K562 (cell line): ENCODE data around the gene CLC. TPM values are rescaled to one million over a fixed set of nuclear protein-coding genes. Genes with fewer than 3 reads are reported as not detected.

Experiments used
- ATAC-seq: fragments of 200-7000 bp; cut with Tn5 transposase; 3 replicates; pipeline ENCODE4 v1.9.1; 2020; ENCODE audit warnings: moderate library complexity
- BruUV-seq: library from RNA; stranded (reverse); fragments of 400-500 nt; replicated peaks from 2 replicates; lab custom pipeline; 2021; lab: Mats Ljungman, UMichigan
- CTCF ChIA-PET: fragments of 300-600 bp; formaldehyde crosslinking; extraction: SDS; loops from one replicate; lab custom pipeline; 2021; ENCODE audit warnings: low intra/inter-chr PET ratio; lab: Yijun Ruan, JAX
- POLR2A ChIA-PET: fragments of 300-600, 350-650 bp; sonication (Branson Sonifier 250); formaldehyde crosslinking; extraction: SDS; loops from one replicate; lab custom pipeline; 2021; ENCODE audit warnings: antibody characterized with exemption, inconsistent platforms; lab: Yijun Ruan, JAX
- DNase-seq, 4 experiments: peaks; one replicate each; pipeline versions ENCODE4 v3.0.0 to v3.0.0-alpha.2; 2011 to 2018; ENCODE audit warnings: low spot score in 3 of 4, mixed read lengths in 3 of 4; ENCODE audit errors: extremely low read depth in 1 of 4
- FAIRE-seq: peaks from 2 replicates; lab custom pipeline; 2011; peaks lifted over from hg19 to GRCh38; lab: Jason Lieb, UNC
- H2AFZ ChIP-seq: 2 replicates; pipeline ENCODE4 v1.6.0; 2011; ENCODE audit warnings: low read depth, low read length, control low read depth, inconsistent platforms
- H3K27ac ChIP-seq: fragments of 200-600 bp; 3 replicates; pipeline ENCODE4 v1.8.0; 2011; ENCODE audit warnings: low read depth, mild to moderate bottlenecking, control low read depth, inconsistent platforms, low read length, moderate library complexity, mixed read lengths; ENCODE audit errors: extremely low read depth
- H3K27me3 ChIP-seq, 2 experiments: fragments of 300-600 bp in 1 of 2; 2 replicates in 1 of 2; 3 replicates in 1 of 2; pipeline versions ENCODE4 v1.6.0 to v1.8.0; 2011; ENCODE audit warnings: inconsistent platforms in 2 of 2, low read length in 2 of 2, mild to moderate bottlenecking in 1 of 2, mixed read lengths in 1 of 2, moderate library complexity in 1 of 2; ENCODE audit not compliant: control insufficient read depth in 2 of 2, insufficient read depth in 2 of 2
- H3K36me3 ChIP-seq: fragments of 300-600 bp; 3 replicates; pipeline ENCODE4 v1.8.0; 2011; ENCODE audit warnings: mild to moderate bottlenecking, low read length, inconsistent platforms; ENCODE audit not compliant: control insufficient read depth, insufficient read depth
- H3K4me1 ChIP-seq, 2 experiments: fragments of 200-600 bp in 1 of 2; replicated peaks in 1 of 2; 2 replicates in 1 of 2; 3 replicates in 1 of 2; pipeline versions ENCODE4 v1.5.1 to v1.8.0; 2011; ENCODE audit warnings: inconsistent platforms in 2 of 2, low read length in 2 of 2, mild to moderate bottlenecking in 1 of 2, mixed read lengths in 1 of 2, moderate library complexity in 1 of 2; ENCODE audit not compliant: control insufficient read depth in 2 of 2, insufficient read depth in 2 of 2
- H3K4me2 ChIP-seq: 2 replicates; pipeline ENCODE4 v1.6.1; 2011; ENCODE audit warnings: low read length, control low read depth, inconsistent platforms, mixed read lengths; ENCODE audit not compliant: insufficient read depth
- H3K4me3 ChIP-seq: fragments of 200-600 bp; sonication (generic), shearing (Covaris generic); 2 replicates; pipeline ENCODE4 v1.5.1; 2016; ENCODE audit warnings: control low read depth, inconsistent platforms
- H3K79me2 ChIP-seq: fragments of 200-600 bp; 3 replicates; pipeline ENCODE4 v1.8.0; 2011; ENCODE audit warnings: low read length, inconsistent platforms; ENCODE audit not compliant: control insufficient read depth, insufficient read depth
- H3K9ac ChIP-seq, 2 experiments: 2 replicates each; pipeline versions ENCODE4 v1.6.0 to v1.6.1; 2011; ENCODE audit warnings: low read depth in 2 of 2, low read length in 2 of 2, control low read depth in 1 of 2, inconsistent platforms in 1 of 2, mild to moderate bottlenecking in 1 of 2, mixed read lengths in 1 of 2; ENCODE audit not compliant: insufficient read depth in 1 of 2
- H3K9me1 ChIP-seq: one replicate; pipeline ENCODE4 v1.6.0; 2011; ENCODE audit warnings: inconsistent platforms, mild to moderate bottlenecking, low read length, moderate library complexity; ENCODE audit not compliant: control insufficient read depth, insufficient read depth
- H3K9me3 ChIP-seq: replicated peaks from 2 replicates; pipeline ENCODE4 v1.5.1; 2011; ENCODE audit warnings: low read depth, low read length, inconsistent platforms; ENCODE audit not compliant: control insufficient read depth, insufficient read depth
- H4K20me1 ChIP-seq: replicated peaks from 2 replicates; pipeline ENCODE4 v1.6.1; 2011; ENCODE audit warnings: low read length, inconsistent platforms, mixed read lengths; ENCODE audit not compliant: control insufficient read depth, insufficient read depth
- ATF6 ChIP-seq: sonication (generic); formaldehyde crosslinking; IDR thresholded peaks from 2 replicates; pipeline ENCODE4 v1.4.0; 2020; ENCODE audit warnings: mild to moderate bottlenecking, missing genetic modification reagents
- EWSR1 ChIP-seq: fragments of 450-650 bp; IDR thresholded peaks from 2 replicates; pipeline ENCODE4 v1.6.1; 2018; ENCODE audit warnings: borderline replicate concordance, mild to moderate bottlenecking, low read depth, moderate library complexity; ENCODE audit not compliant: partially characterized antibody
- FOXJ3 ChIP-seq: sonication (generic); formaldehyde crosslinking; IDR thresholded peaks from 2 replicates; pipeline ENCODE4 v1.4.0; 2020; ENCODE audit warnings: mild to moderate bottlenecking, missing genetic modification reagents
- GABPA ChIP-seq: fragments of 200-800 bp; sonication (Bioruptor generic); conservative IDR thresholded peaks from 2 replicates; pipeline ENCODE4 v1.6.1; 2016; ENCODE audit warnings: low read depth, missing genetic modification characterization, missing compliant biosample characterization
- HDAC2 ChIP-seq: fragments of 450-650 bp; IDR thresholded peaks from 2 replicates; pipeline ENCODE4 v1.6.1; 2016; ENCODE audit warnings: mild to moderate bottlenecking
- HNRNPK ChIP-seq: fragments of 200-400 bp; formaldehyde crosslinking; IDR thresholded peaks from one replicate; pipeline ENCODE4 v1.6.1; 2018; ENCODE audit warnings: mild to moderate bottlenecking, low read depth, low read length; ENCODE audit not compliant: poor library complexity, severe bottlenecking
- KLF1 ChIP-seq: fragments of 450-650 bp; IDR thresholded peaks from 2 replicates; pipeline ENCODE4 v1.6.1; 2016; ENCODE audit warnings: missing genetic modification characterization, missing compliant biosample characterization
- NUFIP1 ChIP-seq: fragments of 450-650 bp; IDR thresholded peaks from 2 replicates; pipeline ENCODE4 v1.6.1; 2018; ENCODE audit not compliant: partially characterized antibody
- POLR2AphosphoS5 ChIP-seq: IDR thresholded peaks from 2 replicates; pipeline ENCODE4 v1.6.1; 2011; ENCODE audit warnings: mild to moderate bottlenecking, low read depth, low read length, moderate library complexity; ENCODE audit not compliant: control insufficient read depth, insufficient read depth
- RFX5 ChIP-seq: IDR thresholded peaks from 2 replicates; pipeline ENCODE4 v1.6.1; 2011; ENCODE audit warnings: low read depth, mild to moderate bottlenecking, improper control_type of control experiment, low read length
- SMAD3 ChIP-seq: fragments of 450-650 bp; formaldehyde crosslinking; conservative IDR thresholded peaks from 2 replicates; pipeline ENCODE4 v1.4.0; 2020; ENCODE audit warnings: mild to moderate bottlenecking
- SNAPC5 ChIP-seq: fragments of 250-450 bp; sonication (Bioruptor Pico); IDR thresholded peaks from 2 replicates; pipeline ENCODE4 v1.8.0; 2021; ENCODE audit warnings: moderate library complexity, mild to moderate bottlenecking, inconsistent platforms
- ZNF644 ChIP-seq: fragments of 200-800 bp; sonication (Bioruptor generic); IDR thresholded peaks from 2 replicates; pipeline ENCODE4 v1.6.1; 2016; ENCODE audit warnings: low read depth, missing genetic modification characterization, missing compliant biosample characterization
- WGBS: fragments of 100-300 bp; shearing (Covaris generic); methylation state at CpG from one replicate; pipeline ENCODE4 v1.1.6; 2016; ENCODE audit warnings: low coverage, mixed read lengths; ENCODE audit not compliant: insufficient coverage; ENCODE audit errors: missing lambda C conversion rate; 5-methylcytosine and 5-hydroxymethylcytosine counted together
- in situ Hi-C: fragments of 300-500 bp; cut with MboI; formaldehyde crosslinking; loops from 4 replicates; pipeline ENCODE4 v1.15.0; 2018; ENCODE audit warnings: inconsistent platforms, mixed read lengths
- intact Hi-C: fragments of 100-400 bp; cut with micrococcal nuclease; formaldehyde crosslinking; loops from 2 replicates; pipeline ENCODE4 v1.14.2; 2022
- polyA plus RNA-seq, 8 experiments: library from polyadenylated mRNA; depleted of rRNA in 4 of 8; stranded (reverse) in 5 of 8; unstranded in 3 of 8; fragments of >200 nt; fragmentation: Nextera tagmentation in 2 of 8; fragmentation: Illumina TruSeq in 1 of 8; extraction: Ambion mirVana in 2 of 8; extraction: Trizol in 1 of 8; gene quantifications; 2 replicates each; pipeline versions ENCODE4 v1.2.1 to v1.2.3, GENCODE V29; 2011 to 2014; ENCODE audit warnings: inconsistent platforms in 1 of 8, missing spikeins in 1 of 8
- total RNA-seq, 7 experiments: library from RNA; depleted of rRNA in 6 of 7; stranded (reverse); fragments of >200 nt in 6 of 7; fragmentation: Illumina TruSeq in 2 of 7; extraction: Trizol in 2 of 7; gene quantifications; 2 replicates each; pipeline versions ENCODE4 v1.2.1 to v1.2.3, GENCODE V29; 2011 to 2021; ENCODE audit warnings: low replicate concordance in 1 of 7

CLC gene
- total and polyA plus RNA-seq, 9 of the 15 experiments (the other 6 are each of a cell fraction or from before 2014, with no cell fraction given), result 0.44 to 1.1 (median 0.67) TPM; not detected in 3

- FAIRE-seq, result no peak
- no peak for TF ChIP-seq HDAC2
- TF ChIP-seq NUFIP1, result no peak
- TF ChIP-seq GABPA (tag), result no peak
- no peak for TF ChIP-seq HNRNPK
- no peak for TF ChIP-seq SMAD3
- TF ChIP-seq ZNF644 (tag), result no peak
- TF ChIP-seq RFX5, result no peak
- TF ChIP-seq ATF6 (CRISPR knock-in tag), result no peak
- TF ChIP-seq EWSR1, result no peak
- no peak for TF ChIP-seq POLR2AphosphoS5
- TF ChIP-seq KLF1 (tag), result no peak
- no peak for TF ChIP-seq SNAPC5 (CRISPR knock-in tag)
- TF ChIP-seq FOXJ3 (CRISPR knock-in tag), result no peak
- TF ChIP-seq, all 486 proteins: peak for 0
- H3K79me2 ChIP-seq, result no peaks in the 10 kb centered on the region
- no peak overlapping the region for H2AFZ ChIP-seq
- no peaks in the 10 kb centered on the region for H3K9me3 ChIP-seq
- no peaks in the 10 kb centered on the region for H4K20me1 ChIP-seq
- no peak overlapping the region for H3K4me2 ChIP-seq
- no peak overlapping the region for H3K27ac ChIP-seq
- H3K9ac ChIP-seq, result no peak overlapping the region
- no peak for DNase-seq
- BruUV-seq, result no TSS peak
- no peaks in the 10 kb centered on the region for H3K4me1 ChIP-seq
- 4% methylated on average over 2 of the region's 2 CpGs for WGBS
- H3K27me3 ChIP-seq, result peaks cover 0 to 5% of the 10 kb centered on the region in 2 experiments; a peak in 1 of 5 replicates
- intact Hi-C loops, result no loop called here
- no peaks in the 10 kb centered on the region for H3K36me3 ChIP-seq
- in situ Hi-C loops, result no loop called here
- no peak for ATAC-seq
- H3K9me1 ChIP-seq, result no peaks in the 10 kb centered on the region
- H3K4me3 ChIP-seq, result no peak overlapping the region
- ChIA-PET CTCF (no interaction called here), POLR2A (no interaction called here)
These were observed 4.0 kb downstream of the CLC start for GRCh38 chr19:39733841-39734240.
